Measurements from ENCODE around the gene CDH18.
"Not testable (repeated sequence)": the region's sequence is repeated elsewhere in the genome, so short reads cannot be mapped to it uniquely, and the experiment has no call there.

Gene CDH18

DNA sequence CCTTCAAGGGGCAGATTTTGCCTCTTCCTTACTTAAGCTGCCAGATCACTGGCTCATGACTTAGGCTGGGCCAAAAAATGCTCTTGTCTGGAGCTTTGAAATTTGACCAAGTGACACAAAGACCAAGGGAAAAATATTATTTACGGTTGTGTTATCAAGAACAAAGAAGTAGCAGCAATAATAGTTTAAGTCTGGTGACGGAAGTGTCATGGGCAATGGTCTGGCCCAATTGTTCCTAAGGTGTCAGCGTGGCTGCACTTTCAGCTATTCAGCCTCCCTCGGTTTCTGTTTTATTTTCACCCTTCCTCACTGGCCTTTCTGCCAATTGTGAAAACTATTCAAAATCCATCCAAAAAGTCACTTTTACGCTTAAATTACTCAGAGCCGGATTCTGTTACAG, 185.3 kb downstream of the CDH18 start:
- Histone ChIP-seq H2BK15ac (replicated peaks; ENCODE audit: low read depth) (no peak overlapping the region), H3K18ac (ENCODE audit: low read length) (no peak overlapping the region), H3K27me3 (ENCODE audit: insufficient read depth, low read length, poor library complexity) (no peaks in the 10 kb centered on the region), H3K4ac (ENCODE audit: low read depth, low read length) (no peak overlapping the region), H3K4me2 (ENCODE audit: low read length) (no peak overlapping the region), H3K23ac (ENCODE audit: low read length) (no peak overlapping the region), H4K5ac (ENCODE audit: low read length) (no peak overlapping the region), H3K4me1 (ENCODE audit: control insufficient read depth, low read depth, low read length) (no peaks in the 10 kb centered on the region), H4K8ac (ENCODE audit: low read depth, low read length) (no peak overlapping the region), H3K79me2 (ENCODE audit: control insufficient read depth, insufficient read depth, low read length) (no peaks in the 10 kb centered on the region), H3K36me3 (ENCODE audit: control insufficient read depth, insufficient read depth, low read length) (no peaks in the 10 kb centered on the region), H2BK5ac (ENCODE audit: low read length) (no peak overlapping the region), H2BK120ac (ENCODE audit: low read depth, low read length) (no peak overlapping the region), H3K79me1 (ENCODE audit: low read length) (no peaks in the 10 kb centered on the region), H3K56ac (ENCODE audit: low read length) (no peak overlapping the region), H3K27ac (ENCODE audit: low read depth, low read length) (no peak overlapping the region), H2AK5ac (ENCODE audit: low read length) (no peak overlapping the region), H3K9ac (ENCODE audit: low read length) (no peak overlapping the region), H3K4me3 (ENCODE audit: low read length) (no peak overlapping the region)
- no peak for DNase-seq
- WGBS (ENCODE audit: extremely low coverage, insufficient coverage, low lambda C conversion rate), result no CpG with 5 or more reads among the region's 6 CpGs

DNA sequence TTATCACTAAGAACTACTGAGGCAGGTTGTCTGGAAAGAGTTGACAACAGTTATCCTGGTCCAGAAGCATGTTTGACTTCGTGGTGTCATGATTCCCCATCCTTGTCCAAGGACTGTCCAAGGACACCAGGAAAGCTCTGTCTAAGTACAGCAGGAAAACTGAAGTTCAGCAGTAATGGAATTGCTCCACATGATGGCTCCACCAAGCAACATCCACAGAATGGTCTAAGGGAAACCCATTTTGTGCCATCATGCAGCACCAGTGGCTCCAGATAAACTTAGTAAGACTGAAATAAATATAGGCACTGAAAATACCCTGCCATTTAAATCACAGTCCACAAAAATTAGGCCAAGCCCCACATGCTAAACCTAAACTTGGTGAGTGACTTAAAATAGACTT, 192.8 kb downstream of the CDH18 start:
- no peak overlapping the region for H4K5ac ChIP-seq (ENCODE audit: low read length)
- H3K36me3 ChIP-seq (ENCODE audit: control insufficient read depth, insufficient read depth, low read length), result no peaks in the 10 kb centered on the region
- no peak overlapping the region for H2AK5ac ChIP-seq (ENCODE audit: low read length)
- peak; percentile 72 for DNase-seq
- no peak overlapping the region for H2BK15ac ChIP-seq (replicated peaks; ENCODE audit: low read depth)
- no peaks in the 10 kb centered on the region for H3K79me1 ChIP-seq (ENCODE audit: low read length)
- no peak overlapping the region for H3K9ac ChIP-seq (ENCODE audit: low read length)
- no peaks in the 10 kb centered on the region for H3K4me1 ChIP-seq (ENCODE audit: control insufficient read depth, low read depth, low read length)
- no peaks in the 10 kb centered on the region for H3K79me2 ChIP-seq (ENCODE audit: control insufficient read depth, insufficient read depth, low read length)
- H3K23ac ChIP-seq (ENCODE audit: low read length), result no peak overlapping the region
- no peak overlapping the region for H4K8ac ChIP-seq (ENCODE audit: low read depth, low read length)
- H2BK120ac ChIP-seq (ENCODE audit: low read depth, low read length), result no peak overlapping the region
- no peak overlapping the region for H3K27ac ChIP-seq (ENCODE audit: low read depth, low read length)
- no peaks in the 10 kb centered on the region for H3K27me3 ChIP-seq (ENCODE audit: insufficient read depth, low read length, poor library complexity)
- no CpG with 5 or more reads among the region's 1 CpG for whole genome bisulfite sequencing (ENCODE audit: extremely low coverage, insufficient coverage, low lambda C conversion rate)
- H3K4me3 ChIP-seq (ENCODE audit: low read length), result no peak overlapping the region
- no peak overlapping the region for H3K4me2 ChIP-seq (ENCODE audit: low read length)
- no peak overlapping the region for H3K18ac ChIP-seq (ENCODE audit: low read length)
- no peak overlapping the region for H3K56ac ChIP-seq (ENCODE audit: low read length)
- no peak overlapping the region for H2BK5ac ChIP-seq (ENCODE audit: low read length)
- no peak overlapping the region for H3K4ac ChIP-seq (ENCODE audit: low read depth, low read length)

- no peak overlapping the region for H3K18ac ChIP-seq (ENCODE audit: low read length)
- H3K4me3 ChIP-seq (ENCODE audit: low read length), result no peak overlapping the region
- no peak overlapping the region for H4K8ac ChIP-seq (ENCODE audit: low read depth, low read length)
- no peak overlapping the region for H3K9ac ChIP-seq (ENCODE audit: low read length)
- no peaks in the 10 kb centered on the region for H3K79me1 ChIP-seq (ENCODE audit: low read length)
- WGBS (ENCODE audit: extremely low coverage, insufficient coverage, low lambda C conversion rate), result no CpG with 5 or more reads among the region's 5 CpGs
- H3K4me1 ChIP-seq (ENCODE audit: control insufficient read depth, low read depth, low read length), result no peaks in the 10 kb centered on the region
- no peak overlapping the region for H3K23ac ChIP-seq (ENCODE audit: low read length)
- H3K4me2 ChIP-seq (ENCODE audit: low read length), result no peak overlapping the region
- H3K36me3 ChIP-seq (ENCODE audit: control insufficient read depth, insufficient read depth, low read length), result no peaks in the 10 kb centered on the region
- no peak overlapping the region for H2BK5ac ChIP-seq (ENCODE audit: low read length)
- H3K79me2 ChIP-seq (ENCODE audit: control insufficient read depth, insufficient read depth, low read length), result no peaks in the 10 kb centered on the region
- no peak overlapping the region for H2BK15ac ChIP-seq (replicated peaks; ENCODE audit: low read depth)
- H3K56ac ChIP-seq (ENCODE audit: low read length), result no peak overlapping the region
- no peak overlapping the region for H2BK120ac ChIP-seq (ENCODE audit: low read depth, low read length)
- no peak overlapping the region for H4K5ac ChIP-seq (ENCODE audit: low read length)
- no peak overlapping the region for H2AK5ac ChIP-seq (ENCODE audit: low read length)
- H3K27me3 ChIP-seq (ENCODE audit: insufficient read depth, low read length, poor library complexity), result no peaks in the 10 kb centered on the region
- H3K4ac ChIP-seq (ENCODE audit: low read depth, low read length), result no peak overlapping the region
- no peak overlapping the region for H3K27ac ChIP-seq (ENCODE audit: low read depth, low read length)
- no peak for DNase-seq
These were observed 197.1 kb downstream of the CDH18 start for GRCh38 chr5:19790829-19791466.

DNA sequence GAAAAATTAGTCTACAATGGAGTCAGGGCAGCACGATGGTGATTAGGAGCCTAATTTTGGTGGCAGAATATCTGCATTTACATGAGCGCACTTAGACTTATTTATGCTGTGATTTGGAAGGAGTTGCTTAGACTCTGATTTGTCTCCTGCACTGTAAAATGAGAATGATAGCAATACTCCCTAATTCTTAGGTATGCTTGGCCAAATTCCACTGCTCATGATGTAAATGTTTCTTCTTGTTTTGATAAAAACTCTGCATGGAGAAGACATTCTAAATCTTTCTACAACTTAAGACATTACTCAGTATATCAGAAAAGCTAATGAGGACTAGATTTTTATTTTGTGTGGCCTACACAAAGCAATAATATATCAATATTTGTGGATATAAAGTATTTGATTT, 205.4 kb downstream of the CDH18 start:
- no peak overlapping the region for H2BK120ac ChIP-seq (ENCODE audit: low read depth, low read length)
- H4K5ac ChIP-seq (ENCODE audit: low read length), result no peak overlapping the region
- H3K36me3 ChIP-seq (ENCODE audit: control insufficient read depth, insufficient read depth, low read length), result no peaks in the 10 kb centered on the region
- H3K23ac ChIP-seq (ENCODE audit: low read length), result no peak overlapping the region
- H3K4me3 ChIP-seq (ENCODE audit: low read length), result no peak overlapping the region
- no peak for DNase-seq
- H3K4me2 ChIP-seq (ENCODE audit: low read length), result no peak overlapping the region
- H3K4me1 ChIP-seq (ENCODE audit: control insufficient read depth, low read depth, low read length), result peaks cover 3% of the 10 kb centered on the region
- H4K8ac ChIP-seq (ENCODE audit: low read depth, low read length), result no peak overlapping the region
- H3K27me3 ChIP-seq (ENCODE audit: insufficient read depth, low read length, poor library complexity), result no peaks in the 10 kb centered on the region
- no peak overlapping the region for H3K56ac ChIP-seq (ENCODE audit: low read length)
- WGBS (ENCODE audit: extremely low coverage, insufficient coverage, low lambda C conversion rate), result no CpG with 5 or more reads among the region's 2 CpGs
- H2BK5ac ChIP-seq (ENCODE audit: low read length), result no peak overlapping the region
- no peak overlapping the region for H3K9ac ChIP-seq (ENCODE audit: low read length)
- H3K79me2 ChIP-seq (ENCODE audit: control insufficient read depth, insufficient read depth, low read length), result no peaks in the 10 kb centered on the region
- H2AK5ac ChIP-seq (ENCODE audit: low read length), result no peak overlapping the region
- no peak overlapping the region for H3K27ac ChIP-seq (ENCODE audit: low read depth, low read length)
- H2BK15ac ChIP-seq (replicated peaks; ENCODE audit: low read depth), result no peak overlapping the region
- H3K18ac ChIP-seq (ENCODE audit: low read length), result no peak overlapping the region
- H3K79me1 ChIP-seq (ENCODE audit: low read length), result no peaks in the 10 kb centered on the region
- no peak overlapping the region for H3K4ac ChIP-seq (ENCODE audit: low read depth, low read length)

DNA sequence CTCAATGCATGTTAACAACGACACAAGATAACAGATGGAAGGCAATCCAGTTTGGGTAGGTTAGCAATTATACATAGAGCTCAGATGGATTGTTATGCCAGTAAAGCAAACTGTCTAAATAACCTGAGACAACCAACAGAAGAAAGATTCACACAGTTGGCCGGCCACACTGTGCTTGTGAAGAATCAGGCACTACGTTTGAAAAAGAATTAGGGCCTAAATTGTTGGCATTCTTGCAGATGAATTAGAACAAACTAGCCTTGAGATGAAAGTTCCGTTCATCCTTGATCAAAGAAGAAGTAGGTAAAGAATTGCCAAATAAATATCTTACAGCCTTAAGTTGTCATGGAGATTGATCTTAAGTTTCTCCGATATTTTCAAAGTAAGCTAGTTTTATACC, 210.6 kb downstream of the CDH18 start:
- H4K8ac ChIP-seq (ENCODE audit: low read depth, low read length), result no peak overlapping the region
- H3K4me3 ChIP-seq (ENCODE audit: low read length), result no peak overlapping the region
- no peak overlapping the region for H3K9ac ChIP-seq (ENCODE audit: low read length)
- H2BK5ac ChIP-seq (ENCODE audit: low read length), result no peak overlapping the region
- no peaks in the 10 kb centered on the region for H3K79me1 ChIP-seq (ENCODE audit: low read length)
- no peak overlapping the region for H3K56ac ChIP-seq (ENCODE audit: low read length)
- no peak overlapping the region for H3K27ac ChIP-seq (ENCODE audit: low read depth, low read length)
- H2BK120ac ChIP-seq (ENCODE audit: low read depth, low read length), result peak overlapping the region; percentile 61
- no peak overlapping the region for H3K23ac ChIP-seq (ENCODE audit: low read length)
- no peaks in the 10 kb centered on the region for H3K36me3 ChIP-seq (ENCODE audit: control insufficient read depth, insufficient read depth, low read length)
- peak; percentile 13 for DNase-seq
- no peak overlapping the region for H3K4ac ChIP-seq (ENCODE audit: low read depth, low read length)
- no peaks in the 10 kb centered on the region for H3K27me3 ChIP-seq (ENCODE audit: insufficient read depth, low read length, poor library complexity)
- H3K79me2 ChIP-seq (ENCODE audit: control insufficient read depth, insufficient read depth, low read length), result no peaks in the 10 kb centered on the region
- WGBS (ENCODE audit: extremely low coverage, insufficient coverage, low lambda C conversion rate), result no CpG with 5 or more reads among the region's 5 CpGs
- no peak overlapping the region for H3K4me2 ChIP-seq (ENCODE audit: low read length)
- no peak overlapping the region for H3K18ac ChIP-seq (ENCODE audit: low read length)
- H2AK5ac ChIP-seq (ENCODE audit: low read length), result no peak overlapping the region
- no peak overlapping the region for H2BK15ac ChIP-seq (replicated peaks; ENCODE audit: low read depth)
- peaks cover 1% of the 10 kb centered on the region for H3K4me1 ChIP-seq (ENCODE audit: control insufficient read depth, low read depth, low read length)
- H4K5ac ChIP-seq (ENCODE audit: low read length), result no peak overlapping the region

- H2BK120ac ChIP-seq (ENCODE audit: low read depth, low read length); H3K9ac ChIP-seq (ENCODE audit: low read length); H3K18ac ChIP-seq (ENCODE audit: low read length); H4K5ac ChIP-seq (ENCODE audit: low read length); H2BK5ac ChIP-seq (ENCODE audit: low read length); H3K4ac ChIP-seq (ENCODE audit: low read depth, low read length); H3K27ac ChIP-seq (ENCODE audit: low read depth, low read length); H4K8ac ChIP-seq (ENCODE audit: low read depth, low read length); H3K4me1 ChIP-seq (ENCODE audit: control insufficient read depth, low read depth, low read length); H3K56ac ChIP-seq (ENCODE audit: low read length); H2AK5ac ChIP-seq (ENCODE audit: low read length); H3K36me3 ChIP-seq (ENCODE audit: control insufficient read depth, insufficient read depth, low read length); H3K4me2 ChIP-seq (ENCODE audit: low read length); H3K79me1 ChIP-seq (ENCODE audit: low read length); H3K27me3 ChIP-seq (ENCODE audit: insufficient read depth, low read length, poor library complexity); DNase-seq; H3K79me2 ChIP-seq (ENCODE audit: control insufficient read depth, insufficient read depth, low read length); H3K4me3 ChIP-seq (ENCODE audit: low read length); H2BK15ac ChIP-seq (replicated peaks; ENCODE audit: low read depth); H3K23ac ChIP-seq (ENCODE audit: low read length): not testable (repeated sequence)
- no CpG with 5 or more reads among the region's 5 CpGs for WGBS (ENCODE audit: extremely low coverage, insufficient coverage, low lambda C conversion rate)
These were observed 211.1 kb downstream of the CDH18 start for GRCh38 chr5:19776886-19777285.
